Retina (tissue), 1 donor: Measurements from ENCODE around the gene TENT4B.
A peak's percentile ranks its signal among the peaks of the same experiment; 100 is the strongest.
"Not testable (repeated sequence)": the region's sequence is repeated elsewhere in the genome, so short reads cannot be mapped to it uniquely, and the experiment has no call there.

Source experiments
- DNase-seq: peaks from one replicate; pipeline ENCODE4 v3.0.0-alpha.2; 2016

The TENT4B gene

GRCh38 chr16:50152807-50153595 lies at the start of gene TENT4B:
Gene TENT4B, plus strand, starts transcription at chr16:50153306. Its CDS starts 316 bp downstream, at chr16:50153622.
- DNase-seq: peak; percentile 98

GRCh38 chr16:50103764-50104163 lies 49.3 kb upstream of the TENT4B start:
- no peak for DNase-seq

- DNase-seq: no peak
Measured at GRCh38 chr16:50114357-50115129, 38.6 kb upstream of the TENT4B start.

GRCh38 chr16:50120711-50121110 lies 32.4 kb upstream of the TENT4B start:
- DNase-seq: no peak

- no peak for DNase-seq
Measured at GRCh38 chr16:50121278-50121677, 31.8 kb upstream of the TENT4B start.

GRCh38 chr16:50121721-50122445 lies 31.2 kb upstream of the TENT4B start:
- DNase-seq: no peak

- DNase-seq: no peak
Measured at GRCh38 chr16:50123417-50123816, 29.7 kb upstream of the TENT4B start.

GRCh38 chr16:50124769-50125168 lies 28.3 kb upstream of the TENT4B start:
- no peak for DNase-seq

- no peak for DNase-seq
Measured at GRCh38 chr16:50126183-50126582, 26.9 kb upstream of the TENT4B start.

GRCh38 chr16:50132571-50132970 lies 20.5 kb upstream of the TENT4B start:
- DNase-seq: not testable (repeated sequence)

GRCh38 chr16:50133214-50133613 lies 19.9 kb upstream of the TENT4B start:
- DNase-seq: no peak

GRCh38 chr16:50136399-50136798 lies 16.7 kb upstream of the TENT4B start:
- DNase-seq: no peak

- DNase-seq: no peak
Measured at GRCh38 chr16:50137268-50137667, 15.8 kb upstream of the TENT4B start.

GRCh38 chr16:50139580-50139979 lies 13.5 kb upstream of the TENT4B start:
- DNase-seq: no peak

- DNase-seq: no peak
Measured at GRCh38 chr16:50144211-50144610, 8.9 kb upstream of the TENT4B start.

GRCh38 chr16:50146479-50147435 lies 6.3 kb upstream of the TENT4B start:
- DNase-seq: no peak

GRCh38 chr16:50151322-50151721 lies 1.8 kb upstream of the TENT4B start:
- no peak for DNase-seq

GRCh38 chr16:50151756-50152155 lies 1.4 kb upstream of the TENT4B start:
- no peak for DNase-seq

GRCh38 chr16:50152351-50152806 lies 727 bp upstream of the TENT4B start:
- DNase-seq: no peak

- DNase-seq: peak; percentile 54
Measured at GRCh38 chr16:50153596-50154419, 702 bp downstream of the TENT4B start.

- DNase-seq: peak; percentile 24
Measured at GRCh38 chr16:50154420-50154950, 1.4 kb downstream of the TENT4B start.
